Mesenchymal stem cell (in vitro differentiated cells and primary cell): ENCODE results near the gene XRCC3.
A peak's percentile ranks its signal among the peaks of the same experiment; 100 is the strongest.

Source experiments
- DNase-seq: peaks from one replicate; pipeline ENCODE4 v3.0.0-alpha.2; 2013
- H2AFZ ChIP-seq: one replicate; pipeline ENCODE4 v1.6.1; 2013; ENCODE audit warnings: low read depth, mild to moderate bottlenecking, control low read depth, inconsistent platforms, low read length, moderate library complexity
- H2AK5ac ChIP-seq: 2 replicates; pipeline ENCODE4 v1.6.1; 2013; ENCODE audit warnings: low read length, moderate library complexity, mild to moderate bottlenecking, inconsistent platforms; ENCODE audit not compliant: severe bottlenecking
- H2BK120ac ChIP-seq: one replicate; pipeline ENCODE4 v1.6.1; 2013; ENCODE audit warnings: low read depth, mild to moderate bottlenecking, inconsistent platforms, low read length, moderate library complexity
- H2BK12ac ChIP-seq, 2 experiments: one replicate each; pipeline ENCODE4 v1.6.1; 2013; ENCODE audit warnings: inconsistent platforms in 2 of 2, low read length in 2 of 2, mild to moderate bottlenecking in 2 of 2, moderate library complexity in 2 of 2, control low read depth in 1 of 2
- H2BK15ac ChIP-seq: one replicate; pipeline ENCODE4 v1.6.1; 2013; ENCODE audit warnings: mild to moderate bottlenecking, low read depth, inconsistent platforms; ENCODE audit not compliant: poor library complexity, severe bottlenecking
- H2BK5ac ChIP-seq: 2 replicates; pipeline ENCODE4 v1.6.1; 2013; ENCODE audit warnings: low read depth, mild to moderate bottlenecking, low read length, control low read depth, inconsistent platforms; ENCODE audit not compliant: poor library complexity, severe bottlenecking
- H3K14ac ChIP-seq, 2 experiments: one replicate each; pipeline ENCODE4 v1.6.1; 2013; ENCODE audit warnings: inconsistent platforms in 2 of 2, low read length in 2 of 2, control low read depth in 1 of 2, mild to moderate bottlenecking in 1 of 2, moderate library complexity in 1 of 2
- H3K18ac ChIP-seq, 2 experiments: one replicate each; pipeline ENCODE4 v1.6.1; 2013; ENCODE audit warnings: inconsistent platforms in 2 of 2, low read length in 2 of 2, control low read depth in 1 of 2, low read depth in 1 of 2, mild to moderate bottlenecking in 1 of 2
- H3K23ac ChIP-seq, 2 experiments: one replicate each; pipeline ENCODE4 v1.6.1; 2013; ENCODE audit warnings: inconsistent platforms in 2 of 2, low read length in 2 of 2, mild to moderate bottlenecking in 2 of 2, moderate library complexity in 2 of 2, control low read depth in 1 of 2
- H3K27ac ChIP-seq: 2 replicates; pipeline ENCODE4 v1.5.1; 2013; ENCODE audit warnings: mild to moderate bottlenecking, moderate library complexity, low read length, control low read depth, inconsistent platforms; ENCODE audit not compliant: poor library complexity, severe bottlenecking
- H3K27me3 ChIP-seq, 2 experiments: 2 replicates each; pipeline versions ENCODE4 v1.6.1 to v1.7.0; 2013; ENCODE audit warnings: low read length in 2 of 2, mild to moderate bottlenecking in 2 of 2, moderate library complexity in 2 of 2, control low read depth in 1 of 2, inconsistent platforms in 1 of 2; ENCODE audit not compliant: control insufficient read depth in 1 of 2, insufficient read depth in 1 of 2
- H3K36me3 ChIP-seq, 2 experiments: 2 replicates each; pipeline versions ENCODE4 v1.6.1 to v1.7.0; 2013; ENCODE audit warnings: low read length in 2 of 2, control low read depth in 1 of 2, inconsistent platforms in 1 of 2, low read depth in 1 of 2, mild to moderate bottlenecking in 1 of 2; ENCODE audit not compliant: insufficient read depth in 2 of 2, control insufficient read depth in 1 of 2
- H3K4ac ChIP-seq, 2 experiments: one replicate each; pipeline ENCODE4 v1.6.1; 2013; ENCODE audit warnings: inconsistent platforms in 2 of 2, low read length in 2 of 2, mild to moderate bottlenecking in 2 of 2, moderate library complexity in 2 of 2, control low read depth in 1 of 2, low read depth in 1 of 2
- H3K4me1 ChIP-seq: 2 replicates; pipeline ENCODE4 v1.6.1; 2013; ENCODE audit warnings: low read depth, low read length, control low read depth; ENCODE audit not compliant: control insufficient read depth, insufficient read depth
- H3K4me2 ChIP-seq: 2 replicates; pipeline ENCODE4 v1.6.1; 2013; ENCODE audit warnings: low read length, mild to moderate bottlenecking, inconsistent platforms; ENCODE audit not compliant: poor library complexity, severe bottlenecking
- H3K4me3 ChIP-seq, 2 experiments: 2 replicates each; pipeline versions ENCODE4 v1.5.1 to v1.7.0; 2013; ENCODE audit warnings: low read length in 2 of 2, mild to moderate bottlenecking in 2 of 2, control low read depth in 1 of 2, low read depth in 1 of 2; ENCODE audit not compliant: insufficient read depth in 1 of 2
- H3K79me1 ChIP-seq: replicated peaks from 2 replicates; pipeline ENCODE4 v1.6.1; 2013; ENCODE audit warnings: mild to moderate bottlenecking, control low read depth, low read length, inconsistent platforms; ENCODE audit not compliant: poor library complexity, severe bottlenecking
- H3K9ac ChIP-seq: 2 replicates; pipeline ENCODE4 v1.7.0; 2013; ENCODE audit warnings: mild to moderate bottlenecking, low read length, moderate library complexity
- H3K9me3 ChIP-seq: 2 replicates; pipeline ENCODE4 v1.7.0; 2013; ENCODE audit warnings: mild to moderate bottlenecking, low read length; ENCODE audit not compliant: control insufficient read depth
- H4K8ac ChIP-seq: one replicate; pipeline ENCODE4 v1.6.1; 2013; ENCODE audit warnings: inconsistent platforms, mild to moderate bottlenecking, low read length, moderate library complexity
- H4K91ac ChIP-seq: one replicate; pipeline ENCODE4 v1.6.1; 2013; ENCODE audit warnings: mild to moderate bottlenecking, low read length, inconsistent platforms
- whole genome bisulfite sequencing: methylation state at CpG from one replicate; pipeline ENCODE4 v1.1.7; 2013; ENCODE audit warnings: mixed read lengths; 5-methylcytosine and 5-hydroxymethylcytosine counted together

The XRCC3 gene

GRCh38 chr14:103686831-103687485, 28.3 kb downstream of the XRCC3 start:
- Histone ChIP-seq H2AFZ (no peak overlapping the region), H3K4me2 (no peak overlapping the region), H3K9me3 (no peaks in the 10 kb centered on the region), H2BK12ac (no peak overlapping the region), H3K9ac (no peak overlapping the region), H3K14ac (no peak overlapping the region), H2BK15ac (no peak overlapping the region), H3K4me3 (no peak overlapping the region), H3K18ac (no peak overlapping the region), H2BK120ac (no peak overlapping the region), H4K8ac (no peak overlapping the region), H2AK5ac (no peak overlapping the region), H3K27ac (no peak overlapping the region), H3K23ac (no peak overlapping the region), H3K79me1 (peaks cover 33% of the 10 kb centered on the region), H3K27me3 (no peaks in the 10 kb centered on the region), H3K4ac (no peak overlapping the region), H3K36me3 (peaks cover 67 to 89% of the 10 kb centered on the region in 2 experiments), H4K91ac (no peak overlapping the region), H3K4me1 (peaks cover 6% of the 10 kb centered on the region), H2BK5ac (no peak overlapping the region)
- peak; percentile 32 for DNase-seq
- 91% methylated on average over 19 of the region's 19 CpGs for WGBS

- peaks cover 73 to 96% of the 10 kb centered on the region in 2 experiments for H3K36me3 ChIP-seq
- 97% methylated on average over 22 of the region's 23 CpGs for WGBS
These were observed 29.7 kb downstream of the XRCC3 start for GRCh38 chr14:103685276-103686211.

GRCh38 chr14:103684871-103685270, 30.4 kb downstream of the XRCC3 start:
- no peak overlapping the region for H3K27ac ChIP-seq
- no peak overlapping the region for H3K23ac ChIP-seq
- H2AK5ac ChIP-seq, result no peak overlapping the region
- peaks cover 72 to 97% of the 10 kb centered on the region in 2 experiments for H3K36me3 ChIP-seq
- no peak overlapping the region for H2BK12ac ChIP-seq
- no peak overlapping the region for H3K4me3 ChIP-seq
- H2AFZ ChIP-seq, result no peak overlapping the region
- H3K9ac ChIP-seq, result no peak overlapping the region
- no peak for DNase-seq
- H3K14ac ChIP-seq, result no peak overlapping the region
- H2BK120ac ChIP-seq, result no peak overlapping the region
- no peak overlapping the region for H4K8ac ChIP-seq
- no peak overlapping the region for H3K4me2 ChIP-seq
- H3K9me3 ChIP-seq, result no peaks in the 10 kb centered on the region
- H3K4me1 ChIP-seq, result peaks cover 2% of the 10 kb centered on the region
- WGBS, result 96% methylated on average over 13 of the region's 15 CpGs
- H3K4ac ChIP-seq, result no peak overlapping the region
- no peak overlapping the region for H4K91ac ChIP-seq
- peaks cover 40% of the 10 kb centered on the region for H3K79me1 ChIP-seq
- no peak overlapping the region for H2BK5ac ChIP-seq
- H3K27me3 ChIP-seq, result no peaks in the 10 kb centered on the region
- H2BK15ac ChIP-seq, result no peak overlapping the region
- H3K18ac ChIP-seq, result no peak overlapping the region

More at GRCh38 chr14:103685276-103686211, 29.7 kb downstream of the XRCC3 start:
- no peak overlapping the region for H3K4ac ChIP-seq
- no peak overlapping the region for H3K23ac ChIP-seq
- no peak overlapping the region for H4K8ac ChIP-seq
- no peak overlapping the region for H2AFZ ChIP-seq
- H3K9ac ChIP-seq, result no peak overlapping the region
- no peak overlapping the region for H2BK120ac ChIP-seq
- DNase-seq, result no peak
- H3K18ac ChIP-seq, result no peak overlapping the region
- H3K14ac ChIP-seq, result no peak overlapping the region
- H3K79me1 ChIP-seq, result peaks cover 40% of the 10 kb centered on the region
- H3K9me3 ChIP-seq, result no peaks in the 10 kb centered on the region
- H2BK12ac ChIP-seq, result peak overlapping the region in 1 of 2 experiments; percentile 49
- no peak overlapping the region for H3K27ac ChIP-seq
- H2AK5ac ChIP-seq, result no peak overlapping the region
- no peak overlapping the region for H3K4me2 ChIP-seq
- no peak overlapping the region for H2BK5ac ChIP-seq
- H4K91ac ChIP-seq, result no peak overlapping the region
- peaks cover 6% of the 10 kb centered on the region for H3K4me1 ChIP-seq
- no peak overlapping the region for H2BK15ac ChIP-seq
- no peak overlapping the region for H3K4me3 ChIP-seq
- no peaks in the 10 kb centered on the region for H3K27me3 ChIP-seq

- no peak overlapping the region for H3K9ac ChIP-seq
- DNase-seq, result no peak
- H3K9me3 ChIP-seq, result no peaks in the 10 kb centered on the region
- H2AK5ac ChIP-seq, result no peak overlapping the region
- peaks cover 1% of the 10 kb centered on the region for H3K4me1 ChIP-seq
- H3K27ac ChIP-seq, result no peak overlapping the region
- H4K91ac ChIP-seq, result no peak overlapping the region
- H3K4ac ChIP-seq, result no peak overlapping the region
- no peak overlapping the region for H3K18ac ChIP-seq
- no peak overlapping the region for H2BK15ac ChIP-seq
- peaks cover 39% of the 10 kb centered on the region for H3K79me1 ChIP-seq
- no peak overlapping the region for H2BK5ac ChIP-seq
- peak overlapping the region in 1 of 2 experiments; percentile 36 for H3K14ac ChIP-seq
- H3K23ac ChIP-seq, result peak overlapping the region in 1 of 2 experiments; percentile 70
- H2BK120ac ChIP-seq, result no peak overlapping the region
- H2BK12ac ChIP-seq, result no peak overlapping the region
- 95% methylated on average over 6 of the region's 6 CpGs for WGBS
- no peak overlapping the region for H3K4me3 ChIP-seq
- no peak overlapping the region for H3K4me2 ChIP-seq
- no peaks in the 10 kb centered on the region for H3K27me3 ChIP-seq
- peaks cover 70 to 98% of the 10 kb centered on the region in 2 experiments for H3K36me3 ChIP-seq
- H2AFZ ChIP-seq, result no peak overlapping the region
- no peak overlapping the region for H4K8ac ChIP-seq
These were observed 30.8 kb downstream of the XRCC3 start for GRCh38 chr14:103684471-103684870.
